NCI-H2196 (cell line): ENCODE measurements around the gene BACE2.
A peak's percentile ranks its signal among the peaks of the same experiment; 100 is the strongest.

ENCODE experiments used
- DNase-seq: peaks from one replicate; lab custom pipeline; 2025; ENCODE audit not compliant: unreplicated experiment; lab: John Stamatoyannopoulos, UW

Gene BACE2

DNA sequence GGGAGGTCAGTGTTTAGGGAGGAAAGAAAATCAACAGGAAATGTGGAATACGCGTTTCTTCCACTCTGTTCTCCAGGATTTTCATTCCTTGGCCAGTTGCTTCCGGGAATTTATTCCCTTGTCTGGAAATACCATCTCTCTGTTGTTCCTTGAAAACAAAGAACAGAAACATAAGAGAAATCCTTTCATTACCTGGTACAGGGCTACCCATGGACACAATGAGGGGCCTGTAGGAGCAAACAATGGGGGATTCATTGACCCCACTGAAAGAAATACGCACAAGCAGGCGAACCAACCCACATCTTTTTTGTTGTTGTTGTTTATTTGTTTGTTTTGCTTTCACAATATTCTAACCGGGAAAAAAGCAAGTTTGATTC is 20.0 kb upstream of the BACE2 start:
- DNase-seq = no peak

DNA sequence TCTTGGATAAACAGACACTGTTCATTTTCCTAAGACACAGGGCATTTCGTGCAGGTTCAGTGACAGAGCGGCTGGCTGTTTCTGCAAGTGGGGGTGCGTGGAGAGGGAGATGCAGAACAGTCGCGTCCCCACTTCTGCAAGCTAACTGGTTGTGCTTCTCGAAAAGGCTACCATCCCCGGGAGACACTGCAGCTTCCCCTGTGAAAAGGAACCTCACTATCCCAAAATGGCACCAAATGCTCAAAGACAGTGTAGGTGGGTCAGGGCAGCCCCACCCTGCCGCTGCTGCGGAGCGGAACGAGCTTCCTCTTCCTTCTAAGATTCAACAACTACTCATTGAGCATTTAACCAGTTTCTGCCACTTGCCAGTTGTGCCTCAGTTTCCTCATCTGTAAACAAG is 19.2 kb upstream of the BACE2 start:
- no peak for DNase-seq

- DNase-seq = no peak
Measured at GRCh38 chr21:41149199-41149598, 18.8 kb upstream of the BACE2 start.

DNA sequence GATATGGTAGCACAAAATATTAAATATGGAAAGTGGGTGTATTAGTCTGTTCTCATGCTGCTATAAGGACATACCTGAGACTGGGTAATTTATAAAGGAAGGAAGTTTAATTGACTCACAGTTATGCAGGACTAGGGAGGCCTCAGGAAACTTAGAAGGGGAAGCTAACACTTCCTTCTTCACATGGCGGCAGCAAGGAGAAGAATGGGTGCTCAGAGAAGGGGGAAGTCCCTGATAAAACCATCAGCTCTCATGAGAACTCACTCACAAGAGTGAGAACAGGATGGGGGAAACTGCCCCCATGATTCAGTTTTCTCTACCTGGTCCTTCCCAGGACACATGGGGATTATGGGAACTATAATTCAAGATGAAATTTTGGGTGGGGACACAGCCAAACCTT is 15.8 kb upstream of the BACE2 start:
- DNase-seq = no peak

GRCh38 chr21:41153443-41153842 is 14.5 kb upstream of the BACE2 start:
- no peak for DNase-seq

DNA sequence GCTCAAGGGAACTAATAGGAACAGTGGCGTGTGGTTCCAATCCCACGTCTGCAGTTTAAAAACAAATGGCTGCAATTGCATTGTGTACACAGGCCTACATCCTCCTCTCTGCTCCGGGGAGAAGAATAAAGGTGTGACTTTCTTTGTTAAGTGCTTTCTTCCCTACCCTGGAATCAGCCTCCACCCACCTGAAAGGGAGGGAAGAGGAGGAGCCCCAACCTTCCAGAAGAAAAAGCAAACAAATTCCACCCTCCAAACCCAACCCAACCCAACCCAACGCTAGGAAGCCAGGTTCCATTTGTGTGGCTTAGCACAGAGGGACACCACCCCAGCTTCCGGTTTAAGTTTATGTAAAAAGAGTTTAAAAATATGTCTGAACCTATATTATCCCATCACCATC is 11.8 kb upstream of the BACE2 start:
- no peak for DNase-seq

DNA sequence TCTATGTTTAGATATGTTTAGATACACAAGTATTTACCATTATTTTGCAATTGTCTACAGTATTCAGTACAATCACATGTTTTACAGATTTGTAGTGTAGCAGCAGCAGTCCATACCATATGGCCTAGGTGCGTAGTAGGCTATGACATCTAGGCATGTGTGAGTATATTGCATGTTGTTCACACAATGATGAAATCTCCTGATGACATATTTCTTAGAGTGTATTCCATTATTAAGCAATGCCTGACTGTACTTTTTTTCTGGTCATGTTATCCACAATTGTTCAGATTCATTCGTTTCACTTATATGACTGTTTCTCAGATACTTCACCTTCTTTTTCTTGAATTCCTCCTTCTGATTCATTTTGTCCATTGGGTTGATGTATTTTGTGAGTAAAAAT is 9.9 kb upstream of the BACE2 start:
- no peak for DNase-seq

DNA sequence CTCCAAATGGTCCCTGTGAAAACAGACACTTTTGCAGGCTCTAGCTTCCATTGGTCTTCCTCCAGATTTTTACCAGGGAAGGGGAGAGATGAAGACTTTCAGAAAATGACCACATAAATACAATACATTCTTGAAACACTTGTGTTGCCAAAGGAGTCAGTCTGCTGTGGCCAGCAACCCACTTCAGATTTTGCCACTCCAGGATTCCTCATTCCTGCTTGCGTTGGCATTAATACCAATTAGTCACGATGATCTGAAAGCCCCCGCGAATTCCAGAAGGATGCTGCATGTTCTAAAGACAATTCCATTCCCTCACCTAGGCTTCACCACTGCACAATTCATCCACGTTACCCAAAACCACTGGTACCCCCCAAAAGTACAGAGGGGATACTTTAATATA is 7.9 kb upstream of the BACE2 start:
- no peak for DNase-seq

DNA sequence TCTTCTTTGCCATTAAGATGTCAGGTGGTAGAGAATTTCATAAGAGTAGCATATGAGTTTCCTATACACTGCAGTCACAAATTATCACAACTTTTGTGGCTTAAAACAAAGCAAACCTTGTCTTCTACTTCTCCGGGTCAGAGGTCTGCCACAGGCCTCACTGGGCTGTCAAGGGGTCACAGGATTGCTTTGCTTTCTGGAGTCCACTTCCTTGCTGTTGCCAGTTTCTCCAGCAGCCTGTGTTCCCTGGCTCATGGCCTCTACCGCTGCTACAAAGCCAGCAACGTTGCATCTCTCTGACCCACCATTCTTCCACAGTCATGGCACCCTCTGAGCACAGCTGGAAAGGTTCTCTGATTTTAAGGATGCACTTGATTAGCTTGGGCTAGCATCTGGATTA is 6.5 kb upstream of the BACE2 start:
- no peak for DNase-seq

- no peak for DNase-seq
Measured at GRCh38 chr21:41162096-41162495, 5.9 kb upstream of the BACE2 start.

DNA sequence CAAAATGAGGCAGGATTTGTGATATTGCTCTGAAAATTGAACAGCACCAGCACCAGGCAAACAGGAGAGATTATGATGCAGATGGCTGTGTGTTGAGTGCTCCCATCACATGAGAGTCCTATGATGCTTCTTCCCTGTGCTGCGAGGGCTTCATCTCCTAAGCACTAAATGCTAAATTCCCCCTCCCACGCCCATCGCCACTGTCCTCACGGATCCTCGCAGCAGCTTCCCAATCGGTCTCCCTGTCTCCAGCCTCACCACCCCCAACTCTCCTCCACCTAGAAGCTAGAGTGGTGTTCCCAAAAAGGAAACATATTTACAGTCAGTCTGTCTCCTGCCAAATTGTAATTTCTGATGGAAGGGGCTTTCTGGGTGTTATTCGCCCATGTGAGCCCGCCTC is 4.9 kb upstream of the BACE2 start:
- no peak for DNase-seq

DNA sequence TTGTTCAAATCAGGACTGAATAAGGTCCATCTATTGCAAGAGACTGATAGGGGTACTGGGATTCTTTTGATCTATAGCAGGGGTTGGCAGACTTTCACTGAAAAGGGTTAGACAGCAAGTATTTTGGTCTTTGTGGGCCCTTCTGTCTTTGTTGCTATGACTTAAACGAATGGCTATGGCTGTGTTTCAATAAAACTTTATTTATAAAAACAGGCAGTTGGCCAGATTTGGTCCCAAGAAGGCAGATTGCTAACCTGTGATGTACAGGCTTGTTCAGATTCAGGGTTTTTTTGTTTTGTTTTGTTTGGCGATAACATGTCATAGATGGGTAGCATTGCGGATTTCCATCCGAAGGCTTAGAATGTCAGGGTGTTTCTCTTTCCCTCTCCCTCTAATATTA is 3.9 kb upstream of the BACE2 start:
- DNase-seq = no peak

- DNase-seq = peak; percentile 60
Measured at GRCh38 chr21:41164981-41165655, 2.8 kb upstream of the BACE2 start.

- no peak for DNase-seq
Measured at GRCh38 chr21:41166884-41167283, 1.1 kb upstream of the BACE2 start.

DNA sequence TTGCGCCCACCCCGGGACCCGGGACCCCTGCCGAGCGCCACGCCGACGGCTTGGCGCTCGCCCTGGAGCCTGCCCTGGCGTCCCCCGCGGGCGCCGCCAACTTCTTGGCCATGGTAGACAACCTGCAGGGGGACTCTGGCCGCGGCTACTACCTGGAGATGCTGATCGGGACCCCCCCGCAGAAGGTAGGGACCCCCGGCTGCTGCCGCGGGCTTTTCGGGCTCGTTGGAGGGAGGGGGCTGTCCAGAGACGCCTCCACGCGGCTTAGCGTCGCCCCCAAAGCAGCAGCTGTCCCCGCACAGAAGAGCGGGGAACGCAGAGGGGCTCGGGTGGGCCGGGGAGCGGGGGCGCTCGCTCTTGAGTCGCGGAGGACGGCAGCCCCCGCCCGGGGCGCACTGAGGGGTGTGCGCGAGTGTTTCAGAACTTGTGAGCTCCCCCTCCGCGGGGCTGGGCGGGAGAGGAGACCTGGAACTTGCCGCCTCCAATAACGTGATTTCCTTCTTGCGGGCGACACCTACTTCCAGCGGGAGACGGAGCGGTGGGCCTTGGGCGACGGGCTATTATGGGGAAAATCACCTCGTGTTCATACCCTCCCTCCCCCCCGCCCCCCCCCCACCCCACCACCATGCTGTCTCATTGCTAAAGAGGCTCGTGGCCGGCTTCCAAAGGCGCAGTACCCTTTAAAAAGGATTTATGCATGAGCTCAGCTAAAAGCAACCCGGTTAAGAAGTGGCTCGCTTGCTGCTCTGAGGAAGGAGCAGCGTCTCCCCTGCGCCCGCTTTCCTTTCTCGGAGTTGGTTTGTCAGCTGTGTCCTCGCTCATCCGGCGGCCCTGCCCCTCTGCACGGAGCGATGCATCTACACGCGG is 664 bp downstream of the BACE2 start:
- DNase-seq = peak; percentile 33

GRCh38 chr21:41169258-41169576 is 1.3 kb downstream of the BACE2 start:
- no peak for DNase-seq

GRCh38 chr21:41169701-41170100 is 1.7 kb downstream of the BACE2 start:
- DNase-seq = no peak

GRCh38 chr21:41170442-41170841 is 2.5 kb downstream of the BACE2 start:
- DNase-seq = peak; percentile 46

GRCh38 chr21:41170859-41171609 is 3.1 kb downstream of the BACE2 start:
- DNase-seq = peak; percentile 30

GRCh38 chr21:41175080-41175479 is 7.1 kb downstream of the BACE2 start:
- no peak for DNase-seq

GRCh38 chr21:41176846-41177245 is 8.9 kb downstream of the BACE2 start:
- DNase-seq = no peak

DNA sequence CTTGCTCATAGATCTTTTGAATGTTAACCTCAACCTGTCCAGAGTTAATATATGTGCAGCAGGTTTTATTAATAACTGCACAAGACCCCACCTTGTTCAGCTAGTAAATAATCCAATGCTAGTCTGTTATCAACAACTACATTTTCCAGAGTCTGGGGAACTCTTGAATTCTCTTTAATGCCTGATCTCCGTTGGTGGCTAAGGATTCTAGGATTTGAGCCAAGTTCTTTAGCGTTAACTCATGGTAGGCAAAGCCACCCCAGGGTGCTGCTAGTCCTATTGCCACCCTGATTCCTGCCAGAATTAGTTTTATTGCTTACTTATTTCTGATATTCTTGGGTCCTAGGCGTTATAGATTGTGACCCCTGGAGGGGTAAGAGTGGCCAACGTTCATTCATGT is 12.8 kb downstream of the BACE2 start:
- no peak for DNase-seq
